NCI-H82 treated with DMSO at 0.1 percent for 48 hours (cell line): ENCODE measurements around the gene FAM24B.

ENCODE experiments used
- DNase-seq: peaks from one replicate; lab custom pipeline; 2025; ENCODE audit not compliant: unreplicated experiment; lab: John Stamatoyannopoulos, UW

Gene FAM24B

DNA sequence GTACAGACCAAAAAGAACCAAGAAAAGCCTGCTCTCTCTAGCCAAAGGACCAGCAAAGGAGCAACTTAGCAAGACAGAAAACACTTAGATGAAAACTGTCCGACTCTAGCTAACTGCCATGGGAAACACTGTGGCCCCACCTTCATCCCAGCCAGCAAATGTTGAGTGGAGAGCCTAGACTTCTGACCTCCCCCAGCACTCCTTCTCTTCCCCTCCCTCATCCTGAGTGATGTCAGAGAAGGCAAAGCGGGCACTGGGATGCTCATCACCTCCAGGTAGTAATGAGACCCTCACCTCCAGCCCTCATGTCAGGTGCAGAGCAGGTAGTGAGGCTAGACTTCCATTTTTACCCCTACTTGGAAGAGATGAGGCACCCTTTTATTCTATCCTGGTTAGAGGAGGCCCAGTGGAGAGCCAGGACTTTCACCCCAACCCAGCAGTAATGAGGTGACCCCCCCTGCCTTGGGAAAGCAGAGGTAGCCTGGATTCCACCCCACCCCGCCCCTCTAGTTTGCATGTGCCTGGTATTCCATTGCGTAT is 50.6 kb downstream of the FAM24B start:
- no peak for DNase-seq

DNA sequence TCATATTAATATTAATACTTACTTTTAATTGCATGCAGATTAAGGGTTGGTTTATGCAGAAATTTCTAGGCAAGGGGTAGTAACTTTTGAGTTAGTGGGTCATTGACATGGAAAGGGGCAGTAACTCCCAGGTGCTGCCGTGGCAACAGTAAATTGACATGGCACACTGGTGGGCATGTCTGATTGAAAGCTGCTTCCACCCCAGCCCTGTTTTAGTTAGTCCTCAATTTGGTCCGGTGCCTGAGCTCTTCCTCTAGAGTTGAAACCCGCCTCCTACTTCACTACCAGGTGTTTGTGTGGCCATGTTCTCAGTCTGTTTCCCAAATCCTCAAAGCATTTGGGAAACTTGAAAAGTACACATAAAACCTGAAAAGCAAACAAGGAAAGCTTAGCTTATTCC is 52.1 kb downstream of the FAM24B start:
- DNase-seq, result no peak

DNA sequence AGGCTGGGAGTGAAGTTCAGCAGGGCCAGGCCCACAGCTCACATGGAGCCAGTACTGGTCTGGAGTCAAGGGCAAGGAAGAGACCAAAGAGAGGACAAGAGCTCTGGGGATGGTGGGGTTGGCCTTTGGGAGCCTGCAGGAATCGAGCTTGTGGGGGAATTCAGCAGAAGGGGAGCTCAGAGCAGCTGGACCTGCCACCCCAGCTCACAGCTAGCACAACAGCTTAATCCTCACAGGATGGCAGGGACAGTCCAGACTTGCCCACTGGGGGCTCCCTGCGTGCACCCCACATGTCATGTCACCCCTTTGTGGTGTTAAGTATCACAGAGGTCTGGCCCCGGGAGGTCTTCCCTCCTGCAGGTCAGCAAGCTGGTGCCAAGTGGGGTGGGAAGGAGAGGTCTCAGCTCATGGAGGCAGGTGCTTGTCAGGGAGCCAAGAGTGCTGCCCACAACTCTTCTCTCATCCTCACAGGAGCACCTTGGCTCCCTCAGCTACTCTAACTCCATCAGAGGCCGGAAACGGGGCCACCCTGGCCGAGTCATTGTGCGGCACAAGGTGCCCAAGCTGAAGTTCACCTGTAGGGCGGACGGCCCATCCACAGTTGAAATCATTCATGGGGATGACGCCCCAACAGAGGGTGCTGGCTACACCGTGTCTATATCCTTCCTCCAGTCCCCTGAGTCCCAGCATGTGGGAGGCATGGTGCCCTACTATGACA is 56.2 kb downstream of the FAM24B start:
- DNase-seq, result no peak

DNA sequence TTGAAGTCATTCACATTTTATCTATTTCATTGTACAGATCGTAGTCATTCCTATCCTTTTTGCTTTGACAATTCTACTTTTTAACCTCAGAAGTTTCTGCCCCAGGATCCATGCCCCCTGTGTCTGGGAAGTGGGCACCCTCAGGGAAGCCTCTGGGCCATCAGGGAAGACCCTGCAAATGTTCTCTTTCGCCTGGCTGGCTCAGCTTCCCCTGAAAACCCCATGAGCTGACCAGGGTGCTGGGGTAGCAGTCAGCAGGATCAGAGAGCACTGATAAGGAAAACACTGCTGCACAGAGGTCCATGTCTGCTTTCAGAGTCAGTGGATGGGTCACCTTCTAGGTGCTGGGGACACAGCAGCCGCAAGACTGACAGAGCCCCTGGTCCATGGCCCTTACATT is 57.6 kb downstream of the FAM24B start:
- no peak for DNase-seq

DNA sequence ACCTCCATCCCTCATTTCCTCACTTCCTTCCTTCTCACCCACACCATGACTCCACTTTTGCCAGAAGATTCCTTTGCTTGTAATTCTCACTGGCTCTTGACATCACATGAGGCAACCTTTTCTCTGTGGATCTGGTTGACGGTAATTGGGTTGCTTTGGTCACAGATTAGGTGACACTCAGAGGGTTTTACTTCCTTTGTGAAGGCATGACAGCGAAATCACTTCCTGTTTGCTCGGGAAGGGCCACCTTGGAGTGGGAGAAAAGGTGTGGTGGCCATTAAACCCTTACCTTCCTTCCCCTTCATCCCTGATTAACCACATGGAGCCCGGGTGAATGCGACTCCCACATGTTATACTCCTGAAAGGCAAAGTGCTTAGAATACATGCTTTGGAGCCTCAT is 63.9 kb downstream of the FAM24B start:
- no peak for DNase-seq

DNA sequence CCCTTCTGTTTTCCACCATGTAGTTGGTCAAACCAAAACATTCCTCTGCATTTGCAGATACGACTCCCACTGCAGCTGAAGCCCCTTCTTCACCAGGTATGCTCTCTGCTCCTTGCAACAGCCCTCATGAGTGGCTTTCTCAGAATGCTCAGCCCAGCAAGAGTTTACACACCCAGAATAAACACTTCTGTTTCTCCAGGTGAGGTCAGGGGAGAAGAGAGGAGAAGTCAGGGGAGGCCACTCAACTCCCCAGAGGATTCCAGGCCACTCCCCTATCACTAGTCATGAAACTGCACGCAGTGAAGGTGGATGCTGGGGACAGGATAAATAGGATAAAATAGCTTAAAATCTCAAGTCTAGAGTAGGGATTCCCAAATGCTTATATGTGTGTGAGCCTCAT is 64.9 kb downstream of the FAM24B start:
- DNase-seq, result no peak

DNA sequence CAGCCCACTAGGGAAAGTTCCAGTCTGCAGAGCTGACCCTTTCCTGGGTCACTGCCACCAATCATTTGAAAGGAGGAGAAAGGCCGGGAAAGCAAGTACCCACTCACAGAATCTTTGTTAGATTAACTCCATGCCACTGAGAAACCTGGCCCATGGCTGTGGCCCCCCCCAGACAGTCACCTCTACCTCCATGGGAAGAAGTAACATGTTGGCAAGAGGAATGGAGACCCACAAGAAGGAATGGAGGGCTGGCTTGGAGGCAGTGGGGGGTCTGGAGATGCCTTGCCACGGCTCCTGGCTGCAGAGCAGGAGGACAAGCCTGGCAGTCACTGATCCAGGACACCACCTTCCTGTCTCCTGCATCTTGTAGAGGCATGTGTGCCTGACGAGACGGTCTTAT is 66.6 kb downstream of the FAM24B start:
- DNase-seq, result no peak

DNA sequence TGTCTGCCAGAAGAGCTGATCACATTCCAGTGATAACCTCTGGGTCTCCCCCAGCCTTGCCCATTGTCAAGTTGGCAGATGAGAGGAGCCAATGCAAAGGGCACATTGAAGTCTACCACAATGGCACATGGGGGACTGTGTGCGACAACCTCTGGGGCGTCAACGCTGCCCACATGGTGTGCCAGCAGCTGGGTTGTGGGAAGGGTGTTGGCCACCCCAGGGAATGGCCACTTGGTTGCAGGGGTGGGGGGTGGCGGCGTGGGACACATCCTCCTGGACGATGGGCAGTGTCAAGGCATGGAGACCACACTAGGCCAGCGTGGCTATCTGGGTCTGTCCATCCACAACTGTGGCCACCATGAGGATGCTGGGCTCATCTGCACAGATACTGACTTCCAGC is 77.1 kb downstream of the FAM24B start:
- no peak for DNase-seq
